RCC 7860 (cell line): Measurements from ENCODE around the gene ACAP1.
"Not testable (repeated sequence)": the region's sequence is repeated elsewhere in the genome, so short reads cannot be mapped to it uniquely, and the experiment has no call there.

ENCODE experiments used
- DNase-seq: peaks from one replicate; pipeline ENCODE4 v3.0.0-alpha.2; 2015; ENCODE audit warnings: low spot score
- FAIRE-seq: peaks from 2 replicates; lab custom pipeline; 2012; peaks lifted over from hg19 to GRCh38; lab: Jason Lieb, UNC

Gene ACAP1

GRCh38 chr17:7327056-7327455, 9.3 kb upstream of the ACAP1 start:
- DNase-seq, result no peak
- no peak for FAIRE-seq

GRCh38 chr17:7327501-7327900, 8.8 kb upstream of the ACAP1 start:
- DNase-seq (no peak), FAIRE-seq (no peak)

- FAIRE-seq (no peak), DNase-seq (no peak)
Observed at GRCh38 chr17:7328009-7328408, 8.3 kb upstream of the ACAP1 start.

- FAIRE-seq (no peak), DNase-seq (no peak)
Observed at GRCh38 chr17:7328840-7329373, 7.4 kb upstream of the ACAP1 start, which contains the start of gene NEURL4. Gene NEURL4, minus strand, starts transcription at chr17:7329335. Its CDS starts 23 bp downstream, at chr17:7329312.

- DNase-seq (peak; percentile 93), FAIRE-seq (peak; percentile 83)
Observed at GRCh38 chr17:7329374-7329996, 6.8 kb upstream of the ACAP1 start.

GRCh38 chr17:7329997-7330637, 6.2 kb upstream of the ACAP1 start:
- DNase-seq, result peak; percentile 29

GRCh38 chr17:7330638-7331015, 5.7 kb upstream of the ACAP1 start:
- DNase-seq, result no peak
- FAIRE-seq, result no peak

More at GRCh38 chr17:7329997-7330637, 6.2 kb upstream of the ACAP1 start:
- no peak for FAIRE-seq

GRCh38 chr17:7332111-7332510, 4.2 kb upstream of the ACAP1 start:
- no peak for DNase-seq
- FAIRE-seq, result no peak

- FAIRE-seq, DNase-seq: not testable (repeated sequence)
Observed at GRCh38 chr17:7332600-7333069, 3.7 kb upstream of the ACAP1 start.

- DNase-seq, result no peak
- no peak for FAIRE-seq
Observed at GRCh38 chr17:7334938-7335538, 1.3 kb upstream of the ACAP1 start.

- not testable (repeated sequence) for FAIRE-seq, DNase-seq
Observed at GRCh38 chr17:7335765-7336164, 564 bp upstream of the ACAP1 start.

- not testable (repeated sequence) for DNase-seq, FAIRE-seq
Observed at GRCh38 chr17:7337600-7337999, 1.3 kb downstream of the ACAP1 start.

- no peak for FAIRE-seq
- no peak for DNase-seq
Observed at GRCh38 chr17:7340179-7340578, 3.9 kb downstream of the ACAP1 start.

GRCh38 chr17:7341842-7342241, 5.5 kb downstream of the ACAP1 start:
- DNase-seq (no peak), FAIRE-seq (no peak)

GRCh38 chr17:7343250-7343649, 6.9 kb downstream of the ACAP1 start:
- FAIRE-seq (no peak), DNase-seq (no peak)

- FAIRE-seq, result no peak
- DNase-seq, result no peak
Observed at GRCh38 chr17:7346761-7347614, 10.7 kb downstream of the ACAP1 start.

- FAIRE-seq, result no peak
- DNase-seq, result no peak
Observed at GRCh38 chr17:7347630-7348477, 11.5 kb downstream of the ACAP1 start.

GRCh38 chr17:7348478-7349242, 12.3 kb downstream of the ACAP1 start:
- FAIRE-seq (no peak), DNase-seq (no peak)
